ENCODE measurements around the gene CALM1. TPM values are rescaled to one million over a fixed set of nuclear protein-coding genes. Genes with fewer than 3 reads are reported as not detected.

The CALM1 gene
- total RNA-seq: 267 and 1,162 TPM in 2 replicates

- no peak for FAIRE-seq
Observed at GRCh38 chr14:90396341-90397339, at the start of gene CALM1. TSS of gene CALM1 (plus strand) at chr14:90397029. CDS start at chr14:90397231, 202 bp downstream.

DNA sequence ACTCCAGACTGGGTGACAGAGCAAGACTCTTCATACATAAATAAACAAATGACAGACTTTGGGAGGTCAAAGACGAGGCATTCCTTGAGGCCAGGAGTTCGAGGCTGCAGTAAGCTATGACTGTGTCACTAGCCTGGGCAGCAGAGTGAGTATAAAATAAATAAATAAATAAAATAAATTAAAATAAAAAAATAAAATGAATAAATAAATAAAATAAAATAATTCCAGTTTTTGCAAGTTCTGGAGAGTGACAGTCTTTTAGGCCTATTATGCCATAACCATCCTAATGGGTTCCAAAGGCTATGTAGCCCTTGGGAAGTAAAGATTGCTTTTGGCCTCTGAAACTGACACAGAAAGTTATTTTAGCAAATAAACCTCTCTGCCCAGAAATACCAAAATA is 48.6 kb upstream of the CALM1 start:
- no peaks in the 10 kb centered on the region for H3K36me3 ChIP-seq (ENCODE audit: control insufficient read depth, insufficient read depth, low read length)
- H3K4me3 ChIP-seq (ENCODE audit: low read depth, low read length): no peak overlapping the region
- TF ChIP-seq, protein P1, sequence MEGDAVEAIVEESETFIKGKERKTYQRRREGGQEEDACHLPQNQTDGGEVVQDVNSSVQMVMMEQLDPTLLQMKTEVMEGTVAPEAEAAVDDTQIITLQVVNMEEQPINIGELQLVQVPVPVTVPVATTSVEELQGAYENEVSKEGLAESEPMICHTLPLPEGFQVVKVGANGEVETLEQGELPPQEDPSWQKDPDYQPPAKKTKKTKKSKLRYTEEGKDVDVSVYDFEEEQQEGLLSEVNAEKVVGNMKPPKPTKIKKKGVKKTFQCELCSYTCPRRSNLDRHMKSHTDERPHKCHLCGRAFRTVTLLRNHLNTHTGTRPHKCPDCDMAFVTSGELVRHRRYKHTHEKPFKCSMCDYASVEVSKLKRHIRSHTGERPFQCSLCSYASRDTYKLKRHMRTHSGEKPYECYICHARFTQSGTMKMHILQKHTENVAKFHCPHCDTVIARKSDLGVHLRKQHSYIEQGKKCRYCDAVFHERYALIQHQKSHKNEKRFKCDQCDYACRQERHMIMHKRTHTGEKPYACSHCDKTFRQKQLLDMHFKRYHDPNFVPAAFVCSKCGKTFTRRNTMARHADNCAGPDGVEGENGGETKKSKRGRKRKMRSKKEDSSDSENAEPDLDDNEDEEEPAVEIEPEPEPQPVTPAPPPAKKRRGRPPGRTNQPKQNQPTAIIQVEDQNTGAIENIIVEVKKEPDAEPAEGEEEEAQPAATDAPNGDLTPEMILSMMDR (IDR thresholded peaks at IDR 0.05; ENCODE audit: insufficient read depth, low read length, severe bottlenecking): no peak
- no peak for DNase-seq (ENCODE audit: low read depth)
- H3K27me3 ChIP-seq (ENCODE audit: control insufficient read depth, insufficient read depth, low read length): no peaks in the 10 kb centered on the region
- FAIRE-seq: no peak

More at GRCh38 chr14:90396341-90397339, at the start of gene CALM1:
- peak; percentile 66 for DNase-seq (ENCODE audit: low read depth)
- Histone ChIP-seq H3K4me3 (ENCODE audit: low read depth, low read length) (peak within 1 kb of the TSS; percentile 93), H3K36me3 (ENCODE audit: control insufficient read depth, insufficient read depth, low read length) (peaks cover 10% of the 10 kb centered on the region), H3K27me3 (ENCODE audit: control insufficient read depth, insufficient read depth, low read length) (no peaks in the 10 kb centered on the region)
- TF ChIP-seq, protein P1 (IDR thresholded peaks at IDR 0.05; ENCODE audit: insufficient read depth, low read length, severe bottlenecking): peak; percentile 4

GRCh38 chr14:90349739-90350138 is 47.1 kb upstream of the CALM1 start:
- FAIRE-seq: no peak
- TF ChIP-seq, protein P1 (IDR thresholded peaks at IDR 0.05; ENCODE audit: insufficient read depth, low read length, severe bottlenecking): no peak
- DNase-seq (ENCODE audit: low read depth): no peak
- Histone ChIP-seq H3K27me3 (ENCODE audit: control insufficient read depth, insufficient read depth, low read length) (no peaks in the 10 kb centered on the region), H3K36me3 (ENCODE audit: control insufficient read depth, insufficient read depth, low read length) (no peaks in the 10 kb centered on the region), H3K4me3 (ENCODE audit: low read depth, low read length) (no peak overlapping the region)

GRCh38 chr14:90354551-90355298 is 42.1 kb upstream of the CALM1 start:
- Histone ChIP-seq H3K4me3 (ENCODE audit: low read depth, low read length) (no peak overlapping the region), H3K36me3 (ENCODE audit: control insufficient read depth, insufficient read depth, low read length) (no peaks in the 10 kb centered on the region), H3K27me3 (ENCODE audit: control insufficient read depth, insufficient read depth, low read length) (no peaks in the 10 kb centered on the region)
- FAIRE-seq (no peak), DNase-seq (ENCODE audit: low read depth) (no peak)
- TF ChIP-seq, protein P1 (IDR thresholded peaks at IDR 0.05; ENCODE audit: insufficient read depth, low read length, severe bottlenecking): no peak

DNA sequence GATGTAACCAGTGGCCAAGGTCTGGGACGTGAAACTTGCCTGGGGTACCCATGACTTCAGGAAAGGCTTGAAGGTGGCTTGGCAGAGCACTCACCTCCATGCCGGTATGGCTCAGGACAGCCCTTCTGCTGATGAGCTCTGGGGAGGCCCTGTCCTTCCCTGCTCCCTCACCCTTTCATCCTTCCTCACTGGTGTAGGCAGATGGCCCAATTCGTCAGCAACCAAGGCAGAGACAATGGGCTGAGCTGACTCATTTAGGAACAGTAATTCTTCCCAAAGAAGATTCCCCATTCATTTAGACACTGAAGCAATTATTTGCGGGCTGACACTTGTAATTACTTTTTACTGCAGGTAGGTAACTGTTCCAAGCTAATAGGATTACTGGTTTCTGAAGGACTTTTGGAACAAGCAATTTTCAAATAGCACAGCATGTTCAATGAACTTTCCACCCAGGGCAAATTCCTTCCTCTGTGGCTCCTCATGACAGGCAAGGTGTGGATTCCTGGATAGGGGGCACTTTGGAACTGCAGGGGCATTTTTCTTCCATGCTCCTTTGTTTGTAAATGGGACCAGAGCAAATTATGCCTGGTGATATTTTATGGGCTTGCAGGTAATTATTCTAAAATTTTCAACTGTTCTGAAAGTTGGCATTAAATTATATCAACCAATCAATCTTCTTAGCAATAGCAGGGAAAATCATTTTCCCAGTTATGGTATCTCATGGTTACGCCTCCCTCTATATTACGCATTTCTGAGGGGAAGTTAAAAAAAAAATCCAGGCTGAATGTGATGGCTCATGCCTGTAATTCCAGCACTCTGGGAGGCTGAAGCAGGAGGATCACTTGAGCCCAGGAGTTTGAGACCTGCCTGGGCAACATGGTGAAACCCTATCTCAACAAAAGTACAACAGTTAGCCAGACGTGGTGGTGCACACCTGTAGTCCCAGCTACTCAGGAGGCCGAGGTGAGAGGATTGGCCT is 41.0 kb upstream of the CALM1 start:
- FAIRE-seq (no peak), DNase-seq (ENCODE audit: low read depth) (peak; percentile 18)
- Histone ChIP-seq H3K4me3 (ENCODE audit: low read depth, low read length) (no peak overlapping the region), H3K36me3 (ENCODE audit: control insufficient read depth, insufficient read depth, low read length) (no peaks in the 10 kb centered on the region), H3K27me3 (ENCODE audit: control insufficient read depth, insufficient read depth, low read length) (no peaks in the 10 kb centered on the region)
- TF ChIP-seq, protein P1 (IDR thresholded peaks at IDR 0.05; ENCODE audit: insufficient read depth, low read length, severe bottlenecking): no peak
